GM12872 (cell line): Measurements from ENCODE around the gene AKT1.

ENCODE experiments used
- TF ChIP-seq, protein P1 (sequence below): IDR thresholded peaks from 3 replicates; pipeline ENCODE4 v1.5.1; 2011; ENCODE audit warnings: low read depth, mild to moderate bottlenecking, low read length, moderate library complexity; ENCODE audit not compliant: insufficient read depth

Gene AKT1

DNA sequence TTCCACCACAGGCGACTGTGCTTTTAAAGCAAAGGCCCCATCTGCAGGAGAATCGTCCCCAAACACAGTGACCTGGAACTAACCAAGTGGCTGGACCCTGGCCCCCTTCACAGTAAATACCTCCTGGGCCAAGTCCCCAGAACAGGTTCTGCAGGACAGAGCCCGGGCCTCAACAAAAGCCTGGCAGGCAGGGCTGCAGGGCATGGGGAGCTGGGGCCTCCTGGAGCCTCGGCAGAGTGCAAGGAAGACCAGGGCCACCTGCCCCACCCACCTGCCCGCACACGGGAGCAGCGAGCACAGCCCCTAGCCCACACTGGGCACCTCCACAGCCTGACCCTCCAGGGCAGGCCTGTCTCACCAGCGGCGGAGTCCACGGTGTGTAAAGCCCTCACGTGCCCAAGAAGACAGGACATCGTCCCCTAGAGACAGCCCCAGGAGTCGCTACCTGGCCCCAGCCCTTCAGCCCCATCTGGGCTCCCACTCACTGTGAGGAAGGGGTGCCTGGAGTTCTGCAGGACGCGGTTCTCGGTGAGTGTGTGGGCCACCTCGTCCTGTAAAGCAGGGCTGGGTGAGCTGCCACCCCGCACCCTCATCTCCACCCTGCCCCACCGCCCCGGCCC lies 21.0 kb downstream of the AKT1 start:
- TF ChIP-seq, protein P1, sequence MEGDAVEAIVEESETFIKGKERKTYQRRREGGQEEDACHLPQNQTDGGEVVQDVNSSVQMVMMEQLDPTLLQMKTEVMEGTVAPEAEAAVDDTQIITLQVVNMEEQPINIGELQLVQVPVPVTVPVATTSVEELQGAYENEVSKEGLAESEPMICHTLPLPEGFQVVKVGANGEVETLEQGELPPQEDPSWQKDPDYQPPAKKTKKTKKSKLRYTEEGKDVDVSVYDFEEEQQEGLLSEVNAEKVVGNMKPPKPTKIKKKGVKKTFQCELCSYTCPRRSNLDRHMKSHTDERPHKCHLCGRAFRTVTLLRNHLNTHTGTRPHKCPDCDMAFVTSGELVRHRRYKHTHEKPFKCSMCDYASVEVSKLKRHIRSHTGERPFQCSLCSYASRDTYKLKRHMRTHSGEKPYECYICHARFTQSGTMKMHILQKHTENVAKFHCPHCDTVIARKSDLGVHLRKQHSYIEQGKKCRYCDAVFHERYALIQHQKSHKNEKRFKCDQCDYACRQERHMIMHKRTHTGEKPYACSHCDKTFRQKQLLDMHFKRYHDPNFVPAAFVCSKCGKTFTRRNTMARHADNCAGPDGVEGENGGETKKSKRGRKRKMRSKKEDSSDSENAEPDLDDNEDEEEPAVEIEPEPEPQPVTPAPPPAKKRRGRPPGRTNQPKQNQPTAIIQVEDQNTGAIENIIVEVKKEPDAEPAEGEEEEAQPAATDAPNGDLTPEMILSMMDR, result no peak

- TF ChIP-seq, protein P1, result no peak
These were observed 21.8 kb downstream of the AKT1 start for GRCh38 chr14:104773505-104774452.

- TF ChIP-seq, protein P1, result no peak
These were observed 22.6 kb downstream of the AKT1 start for GRCh38 chr14:104772707-104773504.

DNA sequence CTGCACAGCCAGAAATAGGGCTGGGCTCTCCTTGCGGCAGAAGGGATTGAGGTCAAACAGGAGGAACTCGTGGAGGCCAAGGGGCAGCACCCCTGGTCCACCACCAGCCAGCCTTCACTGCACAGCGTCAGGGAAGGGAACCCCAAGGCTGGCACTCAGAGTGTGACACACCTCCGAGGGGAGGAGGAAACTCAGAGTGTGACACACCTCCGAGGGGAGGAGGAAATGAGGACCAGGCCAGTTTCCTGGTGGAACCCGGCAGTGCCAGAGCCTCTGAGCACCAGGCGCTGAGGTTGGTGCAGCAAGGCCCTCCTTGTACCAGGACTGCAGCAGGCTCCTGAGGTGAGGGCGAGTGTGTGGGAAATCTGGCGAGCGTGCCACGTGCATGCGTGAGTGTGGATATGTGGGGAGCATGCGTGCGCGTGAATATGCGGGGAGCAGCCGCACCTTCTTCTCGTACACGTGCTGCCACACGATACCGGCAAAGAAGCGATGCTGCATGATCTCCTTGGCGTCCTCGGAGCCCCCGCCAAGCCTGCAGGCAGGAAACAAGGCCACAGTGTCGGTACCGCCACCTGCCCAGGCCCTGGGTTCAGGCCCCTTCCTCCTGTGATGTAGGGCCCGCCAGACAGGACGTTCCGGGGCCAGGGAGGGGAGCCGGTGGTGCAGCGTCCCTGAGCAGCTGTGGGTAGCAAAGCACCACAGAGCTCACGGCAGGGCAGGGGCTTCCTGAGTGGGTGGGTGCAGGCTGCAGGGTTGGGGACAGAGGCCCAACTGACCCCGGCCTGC lies 23.4 kb downstream of the AKT1 start:
- TF ChIP-seq, protein P1, result no peak

GRCh38 chr14:104771374-104771773 lies 24.2 kb downstream of the AKT1 start:
- TF ChIP-seq, protein P1, result no peak

- TF ChIP-seq, protein P1, result peak; percentile 84
These were observed 24.7 kb downstream of the AKT1 start for GRCh38 chr14:104770851-104771272.
